Smooth muscle cell (in vitro differentiated cells): Measurements from ENCODE around the gene LTBP3. TPM values are rescaled to one million over a fixed set of nuclear protein-coding genes. Genes with fewer than 3 reads are reported as not detected.

ENCODE experiments used
- DNase-seq: peaks from one replicate; lab custom pipeline; 2025; ENCODE audit not compliant: unreplicated experiment; lab: John Stamatoyannopoulos, UW
- H2AFZ ChIP-seq: fragments of 200-600 bp; sonication (generic); 2 replicates; pipeline ENCODE4 v1.6.0; 2016; ENCODE audit warnings: antibody characterized with exemption, low read depth, mild to moderate bottlenecking
- H3F3A ChIP-seq: fragments of 200-600 bp; sonication (generic); 2 replicates; pipeline ENCODE4 v1.6.0; 2017; ENCODE audit warnings: antibody characterized with exemption, low read depth
- H3K27ac ChIP-seq: fragments of 200-600 bp; sonication (generic); 2 replicates; pipeline ENCODE4 v1.5.1; 2016; ENCODE audit warnings: low read depth, mild to moderate bottlenecking
- H3K27me3 ChIP-seq: fragments of 200-600 bp; sonication (generic); 2 replicates; pipeline ENCODE4 v1.6.1; 2016; ENCODE audit warnings: low read depth, mild to moderate bottlenecking
- H3K36me3 ChIP-seq: fragments of 200-600 bp; sonication (generic); 2 replicates; pipeline ENCODE4 v1.5.1; 2016; ENCODE audit warnings: low read depth
- H3K4me1 ChIP-seq: fragments of 200-600 bp; sonication (generic); 2 replicates; pipeline ENCODE4 v1.5.1; 2016; ENCODE audit warnings: low read depth
- H3K4me2 ChIP-seq: fragments of 200-600 bp; sonication (generic); 2 replicates; pipeline ENCODE4 v1.6.0; 2016; ENCODE audit warnings: mild to moderate bottlenecking
- H3K4me3 ChIP-seq: fragments of 200-600 bp; sonication (generic); 2 replicates; pipeline ENCODE4 v1.5.1; 2016; ENCODE audit warnings: mild to moderate bottlenecking
- H3K79me2 ChIP-seq: fragments of 200-600 bp; sonication (generic); 2 replicates; pipeline ENCODE4 v1.6.0; 2016; ENCODE audit warnings: low read depth, mild to moderate bottlenecking
- H3K9ac ChIP-seq: fragments of 200-600 bp; sonication (generic); 2 replicates; pipeline ENCODE4 v1.6.0; 2016; ENCODE audit warnings: low read depth
- H3K9me3 ChIP-seq: fragments of 200-600 bp; sonication (generic); replicated peaks from 2 replicates; pipeline ENCODE4 v1.5.1; 2016; ENCODE audit warnings: low read depth
- H4K20me1 ChIP-seq: fragments of 200-600 bp; sonication (generic); 2 replicates; pipeline ENCODE4 v1.6.0; 2016; ENCODE audit warnings: low read depth
- WGBS: methylation state at CpG from one replicate; pipeline ENCODE4 v1.1.7; 2016; ENCODE audit warnings: low lambda C conversion rate; 5-methylcytosine and 5-hydroxymethylcytosine counted together
- polyA plus RNA-seq: library from polyadenylated mRNA; unstranded; fragments of >200 nt; fragmentation: Nextera tagmentation; extraction: Ambion mirVana; gene quantifications from 2 replicates; pipeline ENCODE4 v1.2.1, GENCODE V29; 2016
- total RNA-seq: library from RNA; depleted of rRNA; stranded (reverse); fragments of >200 nt; gene quantifications from 2 replicates; pipeline ENCODE4 v1.2.3, GENCODE V29; 2014
- TF ChIP-seq, protein P1 (sequence below): fragments of 200-600 bp; sonication (generic); IDR thresholded peaks from 2 replicates; pipeline ENCODE4 v1.5.1; 2017; ENCODE audit warnings: borderline replicate concordance, mild to moderate bottlenecking, antibody characterized with exemption; ENCODE audit not compliant: insufficient read depth, poor library complexity, severe bottlenecking

The LTBP3 gene
- total and polyA plus RNA-seq, 2 experiments from 2014 or later = 33.6 to 46.4 TPM

DNA sequence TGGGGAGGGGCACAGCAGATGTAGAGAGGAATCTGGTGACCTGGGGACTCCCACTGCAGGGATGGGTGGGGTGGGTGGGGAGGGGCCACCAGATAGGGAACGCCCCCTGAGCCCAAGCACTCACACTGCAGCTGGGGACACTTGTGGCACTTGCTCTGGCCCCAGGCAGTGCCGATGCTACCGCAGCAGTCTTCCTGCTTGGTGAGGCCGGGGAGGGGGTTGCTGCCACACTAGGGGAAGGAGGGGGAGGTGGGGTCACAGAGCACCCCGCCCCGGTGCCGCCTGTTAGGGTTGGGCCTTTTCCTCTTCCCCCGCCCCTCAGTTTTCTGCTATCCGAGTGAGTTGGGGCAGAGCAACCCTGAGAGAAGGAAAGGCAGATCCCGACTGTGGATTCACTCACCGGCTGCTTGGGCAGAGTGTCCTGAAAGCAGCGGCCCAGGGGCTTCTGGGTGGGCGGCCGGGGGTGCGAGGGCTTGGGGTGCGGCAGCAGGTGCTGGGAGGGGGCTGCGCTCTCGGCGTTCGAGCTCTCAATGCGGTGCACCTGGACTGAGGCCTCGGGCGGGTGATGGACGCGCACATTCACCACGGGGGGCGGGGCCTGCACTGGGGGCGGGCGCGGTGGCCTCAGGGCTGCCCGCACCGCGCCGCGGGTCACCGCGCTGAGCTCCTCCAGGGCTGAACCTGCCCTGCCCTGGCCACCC is 4.7 kb downstream of the LTBP3 start:
- 38% methylated on average over 15 of the region's 37 CpGs for WGBS
- H3K27ac ChIP-seq = no peak overlapping the region
- no peaks in the 10 kb centered on the region for H3K27me3 ChIP-seq
- H3K9me3 ChIP-seq = no peaks in the 10 kb centered on the region
- peaks cover 8% of the 10 kb centered on the region for H3K4me1 ChIP-seq
- TF ChIP-seq, protein P1, sequence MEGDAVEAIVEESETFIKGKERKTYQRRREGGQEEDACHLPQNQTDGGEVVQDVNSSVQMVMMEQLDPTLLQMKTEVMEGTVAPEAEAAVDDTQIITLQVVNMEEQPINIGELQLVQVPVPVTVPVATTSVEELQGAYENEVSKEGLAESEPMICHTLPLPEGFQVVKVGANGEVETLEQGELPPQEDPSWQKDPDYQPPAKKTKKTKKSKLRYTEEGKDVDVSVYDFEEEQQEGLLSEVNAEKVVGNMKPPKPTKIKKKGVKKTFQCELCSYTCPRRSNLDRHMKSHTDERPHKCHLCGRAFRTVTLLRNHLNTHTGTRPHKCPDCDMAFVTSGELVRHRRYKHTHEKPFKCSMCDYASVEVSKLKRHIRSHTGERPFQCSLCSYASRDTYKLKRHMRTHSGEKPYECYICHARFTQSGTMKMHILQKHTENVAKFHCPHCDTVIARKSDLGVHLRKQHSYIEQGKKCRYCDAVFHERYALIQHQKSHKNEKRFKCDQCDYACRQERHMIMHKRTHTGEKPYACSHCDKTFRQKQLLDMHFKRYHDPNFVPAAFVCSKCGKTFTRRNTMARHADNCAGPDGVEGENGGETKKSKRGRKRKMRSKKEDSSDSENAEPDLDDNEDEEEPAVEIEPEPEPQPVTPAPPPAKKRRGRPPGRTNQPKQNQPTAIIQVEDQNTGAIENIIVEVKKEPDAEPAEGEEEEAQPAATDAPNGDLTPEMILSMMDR = no peak
- no peak overlapping the region for H3K4me3 ChIP-seq
- peaks cover 10% of the 10 kb centered on the region for H3F3A ChIP-seq
- H4K20me1 ChIP-seq = peaks cover 10% of the 10 kb centered on the region
- H3K36me3 ChIP-seq = no peaks in the 10 kb centered on the region
- no peak overlapping the region for H3K9ac ChIP-seq
- no peak for DNase-seq
- H3K4me2 ChIP-seq = no peak overlapping the region
- peaks cover 5% of the 10 kb centered on the region for H3K79me2 ChIP-seq
- no peak overlapping the region for H2AFZ ChIP-seq

DNA sequence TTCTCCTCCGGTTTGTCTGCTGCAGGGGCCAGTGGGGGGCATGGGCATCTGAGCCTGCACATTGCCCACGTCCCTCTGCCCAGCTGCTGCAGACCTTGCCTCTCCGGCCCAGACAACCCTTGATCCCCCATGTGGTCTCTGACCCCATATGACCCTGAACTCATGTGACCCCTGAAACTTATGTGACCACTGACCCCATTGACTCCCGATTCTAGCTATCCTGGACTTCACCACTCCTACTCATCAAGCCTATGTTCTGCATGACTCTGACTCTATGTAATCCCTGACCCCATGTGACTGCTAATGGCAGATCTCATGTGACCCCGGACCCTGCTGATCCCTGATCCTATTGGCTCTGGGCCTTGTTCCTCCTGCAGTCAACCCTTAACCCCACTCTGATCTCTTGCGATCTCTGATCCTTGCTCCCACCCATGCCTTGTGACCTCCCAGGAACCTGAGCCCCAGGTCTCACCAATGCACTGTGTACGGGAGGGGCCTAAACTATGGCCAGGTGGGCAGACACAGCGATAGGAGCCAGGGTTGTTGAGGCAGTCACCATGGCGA is 5.7 kb downstream of the LTBP3 start:
- no peak for DNase-seq
- WGBS = 95% methylated on average over 9 of the region's 9 CpGs
- peaks cover 10% of the 10 kb centered on the region for H4K20me1 ChIP-seq

DNA sequence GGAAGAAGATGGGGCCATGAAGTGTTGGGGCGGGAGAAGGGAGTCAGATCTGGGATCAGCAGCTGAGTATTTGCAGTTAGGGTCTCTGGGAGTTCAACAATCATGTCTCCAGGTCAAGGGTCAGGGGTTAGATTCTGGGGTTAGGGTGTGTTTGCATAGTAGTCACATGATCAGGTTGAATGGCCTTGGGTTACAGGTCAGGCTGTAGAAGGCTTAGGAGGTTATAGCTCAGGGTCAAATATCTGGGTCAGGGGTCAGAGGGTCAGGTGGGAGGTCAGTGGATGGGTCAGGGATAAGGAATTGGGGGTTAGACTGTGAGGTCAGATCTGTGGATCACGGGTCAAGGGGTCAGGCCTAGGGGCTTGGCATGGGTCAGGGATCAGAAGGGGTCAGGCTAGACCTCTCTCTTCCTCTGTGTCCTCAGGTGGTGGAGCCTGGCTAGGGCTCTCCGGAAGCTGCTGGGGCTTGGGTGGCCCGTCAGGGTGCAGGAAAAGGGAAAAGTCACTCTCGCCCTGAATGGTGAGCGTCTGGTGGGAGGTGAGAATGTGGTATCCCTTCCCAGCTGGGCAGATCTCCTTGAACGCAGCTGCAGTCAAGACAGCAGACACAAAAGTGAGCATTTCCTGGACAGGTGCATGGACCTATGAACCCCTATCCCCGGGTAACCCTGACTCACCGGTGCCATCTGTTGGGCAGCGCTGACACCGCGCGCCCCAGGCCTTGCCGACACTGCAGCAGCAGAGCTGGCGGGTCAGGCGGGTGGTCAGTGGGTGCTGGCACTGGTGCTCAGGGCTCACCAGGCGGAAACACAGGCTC is 6.4 kb downstream of the LTBP3 start:
- H3K9me3 ChIP-seq = no peaks in the 10 kb centered on the region
- TF ChIP-seq, protein P1 = peak; percentile 32
- H3K79me2 ChIP-seq = peaks cover 5% of the 10 kb centered on the region
- 73% methylated on average over 17 of the region's 17 CpGs for WGBS
- no peak overlapping the region for H3K9ac ChIP-seq
- no peaks in the 10 kb centered on the region for H3K36me3 ChIP-seq
- DNase-seq = no peak
- H2AFZ ChIP-seq = no peak overlapping the region
- H3F3A ChIP-seq = peaks cover 4% of the 10 kb centered on the region
- H4K20me1 ChIP-seq = peaks cover 10% of the 10 kb centered on the region
- no peaks in the 10 kb centered on the region for H3K27me3 ChIP-seq
- no peak overlapping the region for H3K4me2 ChIP-seq
- peaks cover under 1% of the 10 kb centered on the region for H3K4me1 ChIP-seq
- H3K27ac ChIP-seq = no peak overlapping the region
- H3K4me3 ChIP-seq = no peak overlapping the region

More for the DNA sequence above, 5.7 kb downstream of the LTBP3 start:
- Histone ChIP-seq H3K27me3 (no peaks in the 10 kb centered on the region), H3F3A (peaks cover 9% of the 10 kb centered on the region), H3K9ac (no peak overlapping the region), H3K79me2 (peaks cover 5% of the 10 kb centered on the region), H3K4me1 (peaks cover 7% of the 10 kb centered on the region), H3K4me3 (no peak overlapping the region), H3K9me3 (no peaks in the 10 kb centered on the region), H3K4me2 (no peak overlapping the region), H2AFZ (no peak overlapping the region), H3K27ac (no peak overlapping the region), H3K36me3 (no peaks in the 10 kb centered on the region)
- TF ChIP-seq, protein P1 = no peak
